Fibroblast of peridontal ligament (primary cell): ENCODE measurements around the gene FARS2.

Source experiments
- DNase-seq: peaks from one replicate; pipeline ENCODE4 v3.0.0-alpha.2; 2010; ENCODE audit errors: extremely low read depth

Gene FARS2

DNA sequence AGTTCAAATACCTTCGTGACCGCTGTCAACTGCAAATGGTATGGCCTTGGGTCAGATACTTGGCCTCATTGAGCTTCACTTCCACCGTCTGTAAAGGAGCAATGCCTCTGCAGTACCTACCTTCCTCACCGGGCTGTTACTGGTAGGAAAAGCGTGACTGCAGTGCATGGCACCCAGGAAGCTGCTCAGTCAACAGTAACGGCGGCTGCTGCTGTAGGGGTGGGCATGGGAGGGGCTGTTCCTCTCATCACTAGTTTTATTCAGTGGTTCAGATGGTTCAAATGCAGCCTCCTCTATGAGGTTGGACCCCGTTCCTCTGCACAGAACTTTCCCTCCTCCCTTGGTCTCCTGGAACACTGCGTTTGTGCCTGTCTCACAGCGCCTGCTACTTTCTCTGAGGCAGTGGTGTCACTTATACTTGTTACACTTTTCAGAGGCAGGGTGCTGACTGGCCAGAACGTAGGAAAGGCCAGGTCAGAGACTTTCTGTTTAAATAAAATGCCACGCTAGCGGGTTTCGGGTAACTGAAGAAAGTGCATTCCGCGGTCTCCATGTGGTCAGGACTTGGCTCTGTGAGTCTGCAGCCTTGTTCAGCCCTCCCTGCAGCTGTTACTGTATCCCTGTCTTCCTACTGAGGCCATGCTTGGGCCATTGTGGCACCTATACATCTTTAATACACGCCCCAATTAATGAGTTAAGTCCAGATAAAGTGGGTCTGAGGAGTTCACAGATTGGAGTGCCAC lies 465.8 kb downstream of the FARS2 start:
- DNase-seq: peak; percentile 31

DNA sequence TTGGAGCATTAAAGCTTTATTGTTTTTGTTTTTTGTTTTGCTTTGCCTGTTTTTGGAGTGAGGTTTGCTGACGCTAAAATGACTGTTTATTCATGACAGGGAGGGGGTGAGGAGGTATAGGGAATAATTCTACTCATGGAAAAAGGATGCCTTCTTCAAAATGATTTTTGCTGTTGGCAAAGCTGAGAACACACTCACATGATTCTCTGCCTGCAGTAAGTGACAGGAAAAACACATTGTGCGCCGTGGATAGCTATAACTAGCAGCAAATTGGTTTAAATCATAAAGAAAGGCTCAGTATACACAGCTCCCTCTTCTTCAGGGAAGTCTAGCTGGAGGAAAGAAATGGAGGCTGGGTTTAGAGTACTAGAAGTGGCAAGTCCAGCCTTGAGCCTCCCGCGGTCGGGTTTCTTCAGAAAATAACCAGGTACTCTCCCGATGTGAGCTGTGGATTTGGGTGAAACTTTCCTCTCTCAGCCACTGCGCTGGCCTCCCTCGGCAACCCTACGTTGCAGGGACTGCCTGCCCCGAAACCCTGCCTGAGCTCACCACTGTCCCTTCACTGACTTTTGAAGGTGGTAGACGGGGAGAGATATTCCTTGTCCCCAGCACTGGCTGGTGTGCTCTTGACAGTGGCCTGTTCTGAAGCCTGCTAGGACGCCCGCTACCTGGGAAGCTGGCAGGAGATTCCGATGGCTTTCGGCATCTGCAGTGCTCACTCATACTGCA lies 467.2 kb downstream of the FARS2 start:
- no peak for DNase-seq

DNA sequence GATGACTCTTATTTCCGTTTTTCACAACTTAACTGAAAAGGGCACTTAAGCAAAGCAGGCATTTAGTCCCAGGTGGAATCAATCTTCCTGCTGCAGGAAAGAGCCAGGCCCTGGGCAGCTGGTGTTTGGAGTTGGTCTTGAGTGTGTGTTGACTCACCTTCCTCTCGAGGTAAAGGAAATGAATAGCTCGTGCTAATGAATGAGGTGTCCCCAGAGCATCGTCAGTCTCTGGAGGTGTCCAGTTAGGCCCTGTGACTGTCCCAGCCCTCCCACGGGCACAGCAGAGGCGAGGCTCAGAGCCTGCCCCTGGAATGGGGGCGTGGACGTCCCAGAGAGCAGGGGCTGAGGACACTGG lies 467.7 kb downstream of the FARS2 start:
- DNase-seq: no peak

DNA sequence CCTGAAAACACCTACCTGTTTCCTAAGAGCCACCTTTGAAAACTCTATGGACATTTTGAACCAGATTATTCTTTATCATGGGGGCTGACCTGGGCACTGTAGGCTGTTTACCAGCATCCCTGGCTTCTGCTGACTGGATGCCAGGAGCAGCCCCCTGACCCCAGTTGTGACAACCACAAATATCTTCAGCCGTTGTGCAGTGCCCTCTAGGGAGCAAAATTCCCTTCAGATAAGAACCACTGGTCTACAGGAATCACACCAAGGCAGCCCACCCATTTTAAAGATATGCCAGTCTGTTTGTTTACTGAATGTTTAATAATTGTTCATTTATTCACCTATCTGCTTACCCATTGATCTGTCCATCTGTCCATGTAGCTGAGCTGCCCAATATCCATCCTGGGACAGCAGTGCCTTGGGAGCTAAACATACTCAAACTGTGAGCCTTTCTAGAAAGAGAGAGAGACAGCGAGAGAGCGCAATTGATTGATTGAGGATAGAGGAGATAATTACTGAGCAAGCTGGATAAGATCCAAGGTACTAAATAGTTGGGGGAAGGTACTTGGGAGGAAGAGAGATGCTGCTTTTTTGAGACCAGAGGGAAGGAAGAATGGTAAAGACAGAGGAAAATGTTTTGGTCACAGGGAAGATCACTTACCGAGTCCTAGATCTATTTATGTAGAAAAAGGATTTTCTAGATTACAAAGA lies 468.7 kb downstream of the FARS2 start:
- no peak for DNase-seq

DNA sequence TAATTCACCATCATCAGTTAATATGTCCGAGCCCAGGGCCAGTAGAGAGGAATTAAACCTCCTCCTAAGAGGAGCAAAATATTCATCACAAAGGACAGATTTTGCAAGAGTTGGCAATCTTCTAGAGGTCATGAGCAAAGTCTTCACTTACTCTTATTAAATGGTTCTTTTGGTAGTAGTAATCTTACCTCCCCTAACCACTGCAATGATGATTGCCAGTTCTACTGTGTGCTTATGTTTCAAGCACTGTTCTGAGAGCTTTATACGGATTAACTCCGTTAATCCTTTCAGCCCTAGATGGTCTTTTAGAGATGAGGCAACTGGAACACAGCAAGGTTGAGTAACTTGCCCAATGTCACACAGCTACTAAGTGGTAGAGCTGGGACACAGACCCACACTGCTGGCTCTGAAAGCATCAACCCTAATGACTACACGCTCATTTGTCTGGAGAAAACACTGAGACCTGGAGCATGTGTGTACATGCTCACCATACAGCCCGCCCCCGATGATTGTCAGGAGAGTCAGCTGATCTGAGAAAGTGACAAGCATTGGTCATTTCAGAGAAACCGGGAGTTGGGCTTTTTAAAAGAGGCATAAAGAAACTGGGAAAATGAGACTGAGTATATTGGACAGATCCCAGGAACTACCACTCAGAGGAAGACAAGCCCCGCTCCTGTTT lies 469.4 kb downstream of the FARS2 start:
- DNase-seq: peak; percentile 39

DNA sequence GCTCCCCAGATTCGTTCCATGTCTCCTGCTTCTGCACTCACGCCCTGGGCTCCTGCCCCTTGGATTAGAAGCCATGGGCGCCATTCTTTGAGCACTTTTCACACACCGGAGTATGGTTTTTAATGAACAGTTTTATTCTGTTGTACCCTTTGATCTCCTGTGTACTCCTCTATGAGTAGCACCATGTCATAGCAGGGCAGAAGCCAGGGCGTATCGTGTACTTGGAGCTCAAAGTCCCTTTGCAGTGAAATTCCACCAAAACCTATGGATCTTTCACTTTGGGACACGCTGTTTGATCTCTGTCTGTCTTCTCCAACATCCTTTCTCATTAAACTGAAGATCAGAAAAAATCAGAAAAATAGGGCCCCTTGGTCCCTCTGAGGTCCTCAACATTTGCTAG lies 470.1 kb downstream of the FARS2 start:
- DNase-seq: no peak

DNA sequence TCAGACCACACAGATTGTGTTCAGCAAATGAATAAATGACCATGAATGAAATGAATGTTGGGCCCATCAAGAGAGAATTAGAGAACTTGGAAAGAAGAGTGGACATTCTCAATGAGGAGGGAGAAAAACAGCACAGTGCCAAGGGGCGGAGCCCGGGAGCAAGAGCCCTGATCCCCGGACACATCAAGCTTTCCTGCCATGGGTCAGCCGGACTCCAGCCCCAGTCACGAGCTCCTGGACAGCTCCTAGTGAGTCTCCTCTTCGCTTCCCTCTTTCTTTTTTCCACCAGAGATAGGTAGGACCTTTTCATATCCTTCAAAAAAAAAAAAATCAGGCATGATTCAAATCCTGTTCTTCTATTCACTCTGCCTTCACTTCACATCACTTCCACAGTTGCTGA lies 471.2 kb downstream of the FARS2 start:
- DNase-seq: no peak

DNA sequence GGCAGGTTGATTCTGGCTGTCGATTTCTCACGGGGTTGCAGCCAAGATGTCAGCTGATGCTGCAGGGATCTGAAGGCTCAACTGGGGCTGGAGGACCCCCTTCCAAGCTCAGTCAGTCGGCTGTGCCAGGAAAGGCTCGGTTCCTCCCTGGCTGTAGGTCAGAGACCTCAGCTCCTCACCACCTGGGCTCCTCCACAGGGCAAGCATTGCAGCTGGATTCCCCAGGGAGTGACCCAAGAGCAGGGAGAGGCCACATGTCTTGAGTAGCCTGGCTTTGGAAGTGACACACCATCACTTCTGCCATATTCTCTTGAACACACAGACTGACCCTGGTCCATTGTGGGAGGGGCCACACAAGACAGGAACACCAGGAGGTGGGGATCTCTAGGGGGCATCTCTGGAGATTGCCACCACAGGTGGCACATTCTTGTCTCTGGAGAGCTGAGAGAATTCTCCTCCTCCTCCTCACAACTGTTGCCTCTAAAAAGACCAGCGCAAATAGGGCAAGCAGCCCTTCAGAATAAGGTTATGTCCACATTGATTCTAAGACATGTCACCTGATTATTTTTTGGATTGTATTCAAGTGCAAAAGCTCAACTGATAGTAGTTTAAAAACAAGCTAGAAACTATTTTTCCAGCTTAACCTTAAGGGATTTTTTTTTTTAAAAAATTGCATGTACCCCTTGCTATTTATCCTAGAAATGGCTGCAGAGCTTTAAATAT lies 474.9 kb downstream of the FARS2 start:
- no peak for DNase-seq

DNA sequence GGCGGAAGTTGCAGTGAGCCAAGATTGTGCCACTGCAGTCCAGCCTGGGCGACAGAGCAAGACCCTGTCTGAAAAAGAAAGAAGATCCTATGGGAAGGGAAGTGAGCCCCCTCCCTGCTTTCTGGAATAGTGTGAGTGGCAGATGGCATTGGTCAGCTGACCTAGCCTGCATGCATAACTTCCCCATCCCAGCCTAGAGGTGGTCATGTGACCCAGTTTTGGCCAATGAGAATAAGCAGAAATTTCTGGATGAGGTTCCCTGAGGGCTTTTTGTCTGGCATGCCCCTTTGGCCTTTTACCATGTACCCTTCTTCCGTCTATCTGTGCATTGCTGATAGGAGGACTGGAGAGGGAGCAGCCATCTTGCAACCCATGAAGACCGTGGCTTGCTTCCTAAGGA lies 476.1 kb downstream of the FARS2 start:
- no peak for DNase-seq

DNA sequence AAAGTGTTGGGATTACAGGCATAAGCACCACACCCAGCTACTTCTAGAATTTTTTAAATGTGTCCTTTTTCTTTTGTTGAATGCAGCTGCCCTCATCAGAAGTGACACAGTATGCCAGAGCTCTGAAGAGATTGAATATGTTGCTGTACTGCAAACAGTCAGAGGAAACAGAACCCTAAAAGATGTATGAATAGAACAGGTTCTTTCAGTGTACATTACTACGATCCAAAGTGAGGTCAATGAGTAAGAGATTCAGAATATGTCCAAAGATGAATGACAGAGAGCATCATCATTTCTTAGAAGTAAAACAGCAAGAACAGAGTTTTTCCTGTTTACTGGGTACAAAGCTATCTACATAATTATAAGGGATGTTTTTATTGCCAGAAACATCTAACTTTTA lies 476.9 kb downstream of the FARS2 start:
- DNase-seq: no peak

DNA sequence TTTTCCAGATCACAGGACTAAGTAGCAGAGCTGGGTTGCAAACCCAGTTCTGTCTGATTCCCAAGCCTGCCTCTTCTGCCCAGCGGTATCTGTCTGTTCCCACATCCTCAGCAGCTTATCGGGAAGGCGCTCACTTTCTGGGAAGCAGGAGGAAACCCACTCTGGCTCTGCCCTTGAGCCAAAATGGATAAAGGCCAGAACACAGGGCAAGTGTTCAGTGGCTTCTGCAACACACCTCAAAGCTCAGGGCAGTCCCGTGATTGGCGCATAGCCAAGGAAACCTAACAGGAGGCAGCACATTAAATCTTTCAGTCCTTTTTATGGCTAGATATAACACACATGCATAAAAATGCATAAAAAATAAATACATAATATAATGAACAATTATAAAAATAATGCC lies 483.2 kb downstream of the FARS2 start:
- no peak for DNase-seq

DNA sequence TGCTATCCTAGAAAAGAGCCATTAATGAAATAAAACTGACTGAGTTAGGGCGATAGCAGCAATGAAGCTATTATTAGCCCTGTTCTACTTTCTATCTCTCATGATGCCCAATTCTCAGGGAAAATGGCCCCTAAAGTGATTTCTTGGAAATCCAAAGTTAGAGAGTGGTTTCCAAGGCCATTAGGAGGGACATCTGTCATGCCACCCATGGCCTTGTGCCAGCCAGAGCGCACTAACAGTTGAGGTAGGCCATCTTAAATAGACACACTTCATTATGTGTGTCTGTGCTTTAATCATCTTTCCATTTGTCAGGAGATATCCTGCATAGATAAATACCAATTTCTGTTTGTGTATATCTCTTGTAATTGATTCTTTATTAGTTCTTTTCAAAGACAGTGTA lies 483.8 kb downstream of the FARS2 start:
- no peak for DNase-seq

DNA sequence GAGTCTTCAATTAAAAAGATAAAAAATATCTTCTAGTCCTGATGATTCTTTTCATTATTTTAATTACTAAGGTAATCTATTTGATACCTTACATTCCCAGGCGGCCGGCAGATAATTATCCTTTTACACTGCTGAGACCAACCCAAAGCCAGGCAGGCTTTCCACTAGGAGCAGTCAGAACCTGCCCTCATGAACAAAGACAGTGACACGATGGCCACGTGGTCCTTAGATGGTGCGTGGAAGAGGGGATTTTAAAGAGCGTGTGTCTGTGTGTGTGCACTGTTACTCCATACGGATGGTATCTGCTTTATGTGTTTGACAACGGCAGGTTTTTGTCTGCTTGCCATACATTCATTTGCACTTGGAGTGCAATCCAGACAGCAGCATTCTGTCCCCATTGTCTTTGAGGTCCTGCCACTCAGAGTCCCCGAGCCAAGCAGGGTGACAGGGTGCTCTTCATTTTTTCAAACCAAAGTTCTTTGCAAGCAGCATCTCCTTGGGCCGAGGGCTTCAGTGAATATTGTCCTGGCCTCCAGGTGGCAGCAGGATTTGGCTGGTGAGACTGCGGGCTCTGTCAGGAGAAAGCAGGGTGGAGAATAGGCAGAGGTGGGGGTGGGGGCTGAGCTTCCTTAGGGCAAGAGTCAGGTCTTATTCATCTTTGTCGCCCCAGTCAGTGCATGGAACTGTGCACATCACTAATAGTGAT lies 484.9 kb downstream of the FARS2 start:
- DNase-seq: no peak

DNA sequence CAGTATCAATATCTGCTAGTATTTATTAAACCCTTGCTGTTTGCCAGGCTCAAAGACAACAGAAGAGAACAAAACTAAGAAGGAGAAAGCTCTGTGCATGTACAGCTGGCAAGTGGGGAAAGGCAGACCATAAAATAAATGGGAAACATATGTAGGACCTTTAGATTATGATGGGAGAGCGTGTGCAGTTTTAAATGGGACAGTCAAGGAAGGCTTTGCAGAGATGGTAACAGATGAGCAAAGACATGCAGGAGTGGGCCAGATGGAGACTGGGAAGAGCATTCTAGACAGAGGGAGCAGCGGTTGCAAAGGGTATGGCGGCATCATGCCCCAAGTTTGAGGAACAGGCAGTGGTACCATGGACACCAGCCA lies 485.4 kb downstream of the FARS2 start:
- no peak for DNase-seq

DNA sequence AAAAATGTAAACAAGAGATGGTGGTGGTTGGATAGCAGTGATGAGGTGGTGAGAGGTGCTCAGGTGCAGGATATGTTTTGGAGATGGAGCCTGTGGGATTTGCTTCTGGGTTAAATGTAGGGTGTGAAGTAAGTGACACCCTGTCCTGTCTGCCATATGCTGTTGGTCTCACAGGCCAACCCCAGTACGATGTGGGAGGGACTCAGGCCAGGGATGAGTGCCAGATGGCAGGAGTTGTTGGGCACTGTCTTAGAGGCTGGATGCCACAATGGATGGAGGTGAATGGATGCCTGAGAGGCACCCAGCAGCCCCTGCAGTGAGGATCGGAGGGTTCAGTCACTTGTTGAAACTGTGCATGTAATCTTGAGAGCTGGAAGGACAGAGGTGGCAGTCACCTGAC lies 486.1 kb downstream of the FARS2 start:
- DNase-seq: no peak

DNA sequence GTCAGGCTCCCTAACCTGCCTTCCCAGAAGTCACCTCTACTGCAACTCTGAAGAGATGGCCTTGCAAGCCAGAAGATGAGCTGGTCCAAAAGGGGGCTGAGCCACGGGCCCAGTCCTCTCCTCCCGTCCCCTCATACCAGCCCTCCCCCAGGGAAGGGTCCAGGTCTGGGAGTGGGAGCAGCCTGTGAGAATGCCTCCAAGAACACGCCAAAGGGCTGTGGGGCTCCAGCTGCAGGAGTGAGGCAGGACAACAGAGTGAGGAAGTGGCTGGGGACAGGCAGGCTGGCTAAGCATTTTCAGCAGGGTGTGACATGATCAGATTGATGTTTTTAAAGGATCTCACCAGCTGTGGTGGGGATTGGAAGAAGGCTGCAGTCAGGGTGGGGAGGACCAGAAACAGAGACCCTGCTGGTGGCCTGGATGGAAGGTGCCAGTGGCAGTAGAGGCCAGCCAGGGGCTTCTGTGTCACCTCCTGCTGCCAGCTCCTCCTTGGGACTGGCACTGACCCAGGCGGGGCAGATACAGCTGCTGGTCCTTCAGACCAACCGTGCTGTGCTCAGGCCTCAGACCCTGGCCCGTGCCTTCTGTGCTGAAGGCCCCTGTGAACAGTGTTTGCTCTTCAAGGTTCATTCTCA lies 487.8 kb downstream of the FARS2 start:
- no peak for DNase-seq

DNA sequence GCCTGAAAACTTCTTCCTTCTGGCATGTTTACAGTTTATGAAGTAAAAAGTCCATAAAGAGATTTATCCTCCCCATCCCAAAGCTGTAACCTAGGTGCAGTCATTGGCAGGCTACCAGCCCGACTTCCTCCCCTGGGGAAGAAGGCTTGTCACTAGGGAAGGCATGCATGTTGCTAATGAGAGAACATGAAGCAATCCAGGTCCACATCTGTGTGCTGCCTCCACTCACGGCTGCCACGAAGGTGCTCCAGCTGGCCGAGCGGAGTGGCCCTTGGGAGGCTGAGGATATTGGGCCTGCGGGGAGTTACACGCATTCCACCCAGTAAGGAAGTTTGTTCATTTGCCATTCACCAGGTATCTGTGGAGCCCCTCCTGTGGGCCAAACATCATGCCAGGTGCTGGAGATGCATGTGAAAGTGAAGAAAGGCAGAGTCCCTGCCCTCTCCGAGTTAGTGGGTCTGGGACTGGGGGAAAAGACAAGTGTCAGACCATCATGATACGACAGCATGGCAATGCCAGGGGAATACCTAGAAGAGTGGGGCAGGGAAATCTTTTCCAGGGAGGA lies 488.4 kb downstream of the FARS2 start:
- no peak for DNase-seq

DNA sequence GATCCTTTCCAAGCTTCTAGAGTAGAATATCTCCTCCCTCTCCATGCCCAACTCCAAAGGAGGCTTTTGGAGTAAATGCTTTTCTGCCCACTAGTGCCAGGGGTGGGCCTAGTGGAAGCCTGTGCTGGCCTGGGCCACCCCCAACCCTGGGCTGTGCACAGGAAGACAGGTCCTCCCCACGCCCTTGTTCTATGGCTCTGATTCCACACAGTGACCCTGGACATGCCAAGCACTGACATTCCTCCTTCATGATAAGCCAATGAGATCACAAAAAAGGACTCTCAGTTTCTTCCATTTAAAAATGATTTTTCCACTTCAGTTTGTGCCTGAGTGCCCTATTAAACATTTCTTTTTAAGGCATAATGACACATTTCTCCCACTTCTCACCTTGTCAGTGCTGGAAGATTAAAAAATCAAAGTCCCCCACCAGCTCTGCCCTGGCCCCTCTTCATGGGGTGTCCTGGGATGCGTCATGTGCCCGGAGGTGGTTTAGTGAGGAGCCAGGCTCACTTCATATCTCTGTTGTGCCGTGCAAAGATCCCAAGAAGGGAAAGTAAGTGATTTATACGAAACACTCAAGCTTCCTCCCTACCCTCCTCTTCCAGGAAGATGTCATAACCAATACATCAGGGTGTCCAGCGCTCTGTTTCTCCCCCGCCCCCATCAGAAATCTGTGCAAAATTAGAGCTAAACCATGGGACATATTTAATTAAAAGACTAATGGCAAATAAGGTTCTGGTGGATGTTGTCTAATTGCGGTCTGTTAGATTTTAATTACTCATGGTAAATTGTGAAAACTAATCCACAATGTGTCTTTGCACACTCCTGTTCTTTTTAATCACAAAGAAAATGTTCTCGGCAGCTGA lies 490.4 kb downstream of the FARS2 start:
- DNase-seq: no peak

DNA sequence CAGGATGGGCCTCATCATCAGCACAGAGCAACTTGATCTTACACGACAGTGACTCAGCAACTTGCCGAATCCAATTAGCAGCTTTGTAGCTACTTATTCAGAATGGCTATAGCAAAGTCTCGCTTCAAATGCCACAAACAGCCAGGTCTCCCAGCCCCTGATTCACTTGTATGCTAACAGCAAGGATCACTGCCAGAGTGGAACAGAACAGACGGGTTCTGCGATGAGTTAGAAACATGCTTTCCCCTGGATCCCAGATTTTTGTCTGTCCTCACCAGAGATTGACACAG lies 491.0 kb downstream of the FARS2 start:
- peak; percentile 81 for DNase-seq

DNA sequence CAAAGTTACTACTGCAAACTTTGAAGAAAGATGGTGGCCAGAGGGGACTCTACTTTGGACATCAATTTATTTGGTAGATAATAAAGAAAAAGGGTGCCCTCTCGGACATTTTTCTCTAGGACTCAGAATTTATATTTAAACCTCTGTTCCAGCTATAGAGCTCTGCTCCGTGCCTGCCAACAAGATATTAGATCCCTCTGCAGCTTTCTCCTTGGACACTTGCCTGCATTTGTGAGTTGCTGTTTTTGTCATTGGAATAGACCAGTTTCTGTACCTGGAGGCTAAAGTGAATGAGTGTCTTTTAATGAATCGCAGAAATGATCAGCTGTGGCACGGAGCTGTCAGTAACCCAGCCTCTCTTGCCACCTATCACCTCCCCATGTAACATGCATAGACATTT lies 491.9 kb downstream of the FARS2 start:
- no peak for DNase-seq
